SJSA1 (cell line): ENCODE results near the gene CFAP97D2. TPM values are rescaled to one million over a fixed set of nuclear protein-coding genes. Genes with fewer than 3 reads are reported as not detected.
"Not testable (repeated sequence)": the region's sequence is repeated elsewhere in the genome, so short reads cannot be mapped to it uniquely, and the experiment has no call there.

Experiments
- DNase-seq, 2 experiments: peaks; one replicate each; pipeline ENCODE4 v3.0.0-alpha.2; 2015 to 2020; ENCODE audit warnings: low spot score in 2 of 2, low read depth in 1 of 2
- H3K27ac ChIP-seq: fragments of 250-450 bp; sonication (Bioruptor Pico); 2 replicates; pipeline ENCODE4 v1.5.1; 2020; ENCODE audit warnings: mild to moderate bottlenecking, moderate library complexity
- H3K27me3 ChIP-seq: fragments of 250-450 bp; sonication (Bioruptor Pico); replicated peaks from 2 replicates; pipeline ENCODE4 v1.5.1; 2020; ENCODE audit warnings: mild to moderate bottlenecking, moderate library complexity
- H3K36me3 ChIP-seq: fragments of 250-450 bp; sonication (Bioruptor Pico); 2 replicates; pipeline ENCODE4 v1.5.1; 2020; ENCODE audit warnings: mild to moderate bottlenecking
- H3K4me1 ChIP-seq: fragments of 250-450 bp; sonication (Bioruptor Pico); replicated peaks from 2 replicates; pipeline ENCODE4 v1.6.1; 2021; ENCODE audit warnings: mild to moderate bottlenecking
- H3K4me3 ChIP-seq: fragments of 250-450 bp; sonication (Bioruptor Pico); 2 replicates; pipeline ENCODE4 v1.5.1; 2020; ENCODE audit warnings: mild to moderate bottlenecking
- H3K9me3 ChIP-seq: fragments of 250-450 bp; sonication (Bioruptor Pico); replicated peaks from 2 replicates; pipeline ENCODE4 v1.5.1; 2020; ENCODE audit warnings: mild to moderate bottlenecking
- total RNA-seq: library from RNA; depleted of rRNA; stranded (reverse); fragments of >200 nt; shearing (Covaris generic); gene quantifications from 2 replicates; pipeline ENCODE4 v1.2.3, GENCODE V29; 2014; rRNA removed

The CFAP97D2 gene
- total RNA-seq, result 0.08 TPM in 1 of 2 replicates, not detected in the other

DNA sequence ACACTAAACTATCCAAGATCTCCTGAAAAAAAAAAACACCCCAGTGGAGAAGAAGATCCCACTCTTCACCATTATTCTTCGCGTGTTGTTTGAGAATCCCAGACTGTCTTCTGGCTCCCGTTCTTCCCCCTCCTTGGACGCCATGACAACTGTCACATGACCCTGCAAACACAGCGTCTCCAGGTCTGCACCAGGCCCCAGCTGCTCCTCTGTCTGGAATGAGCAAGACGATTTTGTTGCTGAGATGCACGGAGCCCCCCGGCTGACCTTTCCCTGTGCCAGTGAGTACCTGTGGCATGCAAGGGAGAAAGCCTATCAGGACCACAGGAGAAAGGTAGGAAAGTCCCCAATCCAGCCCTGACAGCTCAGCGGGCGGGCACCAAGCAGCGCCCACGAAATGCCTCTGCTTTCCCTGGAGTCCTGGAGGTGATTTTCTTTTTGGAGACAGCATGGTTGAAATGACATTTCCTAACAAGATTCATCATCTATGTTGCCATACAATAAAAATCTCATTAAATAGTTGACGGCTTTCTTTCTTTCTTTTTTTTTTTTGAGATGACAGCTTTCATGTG is at the start of gene CFAP97D2:
Gene CFAP97D2, plus strand, starts transcription at position 171 of the 572 bp plus-strand sequence. Its CDS starts 74 bp downstream, at position 245.
- Histone ChIP-seq H3K4me1 (peaks cover 12% of the 10 kb centered on the region; the same call in 1 of the 2 replicates), H3K27me3 (no peaks in the 10 kb centered on the region), H3K27ac (no peak within 1 kb of the TSS), H3K4me3 (no peak within 1 kb of the TSS), H3K9me3 (no peaks in the 10 kb centered on the region), H3K36me3 (no peaks in the 10 kb centered on the region)
- no peak for DNase-seq

DNA sequence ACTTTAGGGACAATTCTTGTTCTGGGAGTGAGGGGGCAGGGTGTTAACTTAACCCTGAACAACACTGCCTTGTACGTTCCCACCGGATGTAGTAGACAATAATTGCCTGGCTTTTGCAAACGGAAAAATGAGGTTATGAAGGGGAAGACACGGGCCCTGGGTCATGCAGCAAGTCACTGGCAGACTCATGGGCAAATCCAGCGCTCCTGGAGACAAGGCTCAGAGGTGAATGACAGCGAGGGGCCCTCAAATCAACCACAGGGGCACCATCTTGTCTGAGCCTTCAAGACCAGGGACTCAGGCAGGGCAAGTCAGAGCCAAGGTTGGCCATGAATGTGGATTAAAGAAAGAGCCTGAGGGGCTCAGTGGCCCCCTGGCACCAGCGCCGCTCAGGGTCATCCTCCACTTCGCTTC is 49.4 kb upstream of the CFAP97D2 start:
- peaks cover 61% of the 10 kb centered on the region for H3K4me1 ChIP-seq
- no peak for DNase-seq
- H3K27ac ChIP-seq, result peak overlapping the region; percentile 84
- no peak overlapping the region; the same call in 1 of the 2 replicates for H3K4me3 ChIP-seq
- 0 out of 2 replicates have a peak, but pooled peaks cover 3% of the 10 kb centered on the region for H3K9me3 ChIP-seq
- no peaks in the 10 kb centered on the region for H3K27me3 ChIP-seq
- peaks cover 19% of the 10 kb centered on the region for H3K36me3 ChIP-seq

DNA sequence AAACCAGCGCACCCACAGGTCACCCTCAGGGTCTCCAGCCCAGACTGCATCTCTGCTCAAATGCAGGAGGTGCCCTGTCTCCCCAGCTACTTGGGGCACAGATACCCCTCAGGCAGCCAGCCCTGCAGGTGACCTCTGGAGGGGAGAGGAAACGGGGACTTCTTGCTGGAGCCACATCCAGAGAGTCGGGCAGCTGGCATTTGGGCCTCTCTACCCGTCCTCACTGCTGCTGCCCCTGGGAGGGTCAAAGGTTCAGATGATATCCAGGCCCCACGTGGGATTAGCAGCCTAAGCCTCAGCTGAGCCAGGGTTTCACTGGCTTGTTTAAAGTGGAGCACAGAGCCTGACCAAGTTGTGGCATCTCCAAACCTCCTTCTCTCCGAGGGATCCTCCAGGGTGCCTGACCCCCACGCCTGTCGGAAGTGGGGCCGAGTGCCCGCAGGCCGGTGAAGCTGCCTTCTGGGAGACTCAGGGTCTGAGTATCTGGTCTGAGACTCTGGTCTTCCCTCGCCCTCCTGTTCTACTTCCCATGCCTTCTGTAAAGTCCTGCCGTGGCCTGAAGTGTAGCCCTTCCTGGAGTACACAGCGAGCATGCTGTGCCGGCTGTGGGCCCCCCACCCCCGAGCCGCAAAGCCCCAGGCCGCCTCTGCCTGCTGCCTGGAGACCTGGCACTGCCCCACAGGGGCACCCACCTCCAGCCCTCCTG is 48.8 kb upstream of the CFAP97D2 start:
- Histone ChIP-seq H3K4me1 (peaks cover 54% of the 10 kb centered on the region), H3K27me3 (no peaks in the 10 kb centered on the region), H3K4me3 (peak overlapping the region; percentile 96), H3K9me3 (0 out of 2 replicates have a peak, but pooled peaks cover 3% of the 10 kb centered on the region), H3K36me3 (peaks cover 19% of the 10 kb centered on the region), H3K27ac (peak overlapping the region; percentile 84)
- peak in 1 of 2 experiments; percentile 26 for DNase-seq

DNA sequence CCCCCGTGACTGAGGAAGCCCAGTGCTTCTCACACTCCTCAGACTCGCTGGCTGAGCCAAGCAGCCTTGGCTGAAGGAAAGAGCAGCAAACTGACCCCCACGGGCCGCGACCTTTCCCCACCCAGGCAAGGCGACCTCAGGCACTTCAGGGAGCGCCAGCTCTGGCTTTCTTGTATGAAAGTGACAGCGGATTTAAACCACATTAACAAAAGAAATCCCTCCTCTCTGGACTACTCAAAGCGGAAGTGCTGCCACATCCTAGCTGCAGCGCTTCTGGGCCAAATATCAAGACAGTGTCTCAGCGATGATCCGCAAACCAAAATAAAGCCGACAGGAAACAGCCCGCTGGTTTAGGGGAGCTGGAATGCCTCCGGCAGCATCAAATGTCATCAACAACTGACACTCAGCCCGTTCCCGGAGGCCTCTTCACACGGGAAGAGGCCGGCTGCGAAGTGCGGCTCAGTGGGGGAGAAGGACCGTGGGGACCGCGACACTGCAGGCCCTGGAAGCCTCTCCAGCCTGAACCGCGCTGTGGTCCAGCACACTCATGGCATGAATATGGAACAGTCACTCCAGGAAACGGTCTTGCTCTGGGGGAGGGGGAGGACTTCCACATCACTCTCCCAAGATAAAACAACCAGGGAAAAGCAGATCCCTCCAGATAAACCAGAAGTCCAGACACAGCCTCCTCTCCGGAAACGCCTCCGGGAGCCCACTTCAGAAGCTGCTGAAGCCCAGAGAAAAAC is 48.0 kb upstream of the CFAP97D2 start:
- peak; percentile 86 to 87 for DNase-seq
- Histone ChIP-seq H3K27ac (peak overlapping the region; percentile 84), H3K27me3 (no peaks in the 10 kb centered on the region), H3K36me3 (peaks cover 19% of the 10 kb centered on the region), H3K4me3 (peak overlapping the region; percentile 96), H3K4me1 (peaks cover 52% of the 10 kb centered on the region), H3K9me3 (0 out of 2 replicates have a peak, but pooled peaks cover 3% of the 10 kb centered on the region)

DNA sequence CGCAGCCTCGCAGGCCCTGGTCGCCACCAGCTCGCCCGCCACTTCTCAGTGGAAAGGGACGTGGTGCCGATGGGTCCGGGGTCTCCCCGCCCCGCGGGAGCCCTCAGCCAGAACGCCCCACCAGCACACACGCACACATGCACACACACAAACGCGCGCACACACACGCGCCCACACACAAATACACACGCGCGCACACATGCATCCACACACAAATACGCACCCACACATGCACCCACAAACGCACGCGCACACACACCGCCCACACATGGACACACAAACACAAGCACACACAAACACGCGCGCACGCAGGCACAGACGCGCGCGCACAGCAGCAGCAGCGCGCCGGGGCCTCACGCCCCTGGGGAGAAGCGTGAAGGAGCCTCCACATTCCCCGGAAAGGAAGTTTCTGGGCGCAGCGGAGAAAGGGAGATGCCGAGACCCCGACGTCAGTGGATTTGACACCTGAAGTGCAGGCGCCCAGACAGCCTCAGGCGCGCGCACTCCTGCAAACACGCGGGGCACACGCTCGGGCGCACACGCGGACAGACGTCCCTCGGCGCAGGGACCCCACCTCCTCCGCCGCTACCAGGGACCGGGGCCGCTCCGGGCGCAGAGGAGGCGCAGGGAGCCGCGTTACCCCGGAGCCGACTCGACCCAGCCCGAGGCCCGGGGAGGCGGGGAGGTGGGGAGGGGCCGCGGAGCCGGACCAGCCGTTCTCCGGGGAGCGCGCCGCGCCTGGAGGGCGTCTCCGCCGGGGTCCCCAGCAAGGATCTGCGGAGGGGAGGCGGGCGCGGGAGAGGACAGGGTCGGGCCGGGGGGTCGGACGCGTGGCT is 47.3 kb upstream of the CFAP97D2 start:
- DNase-seq, result peak in 1 of 2 experiments; percentile 38

GRCh38 chr13:114132419-114133121 is 46.5 kb upstream of the CFAP97D2 start, which contains the start of gene RASA3:
Gene RASA3 (minus strand): TSS chr13:114132623. CDS start chr13:114132489, 134 bp downstream.
- H3K27ac ChIP-seq, result peak within 1 kb of the TSS; percentile 84
- peaks cover 19% of the 10 kb centered on the region for H3K36me3 ChIP-seq
- DNase-seq, result peak; percentile 60 to 70
- peak within 1 kb of the TSS; percentile 96 for H3K4me3 ChIP-seq
- no peaks in the 10 kb centered on the region for H3K27me3 ChIP-seq
- 0 out of 2 replicates have a peak, but pooled peaks cover 3% of the 10 kb centered on the region for H3K9me3 ChIP-seq
- peaks cover 50% of the 10 kb centered on the region for H3K4me1 ChIP-seq

More for the DNA sequence above, 47.3 kb upstream of the CFAP97D2 start:
- Histone ChIP-seq H3K4me1 (peaks cover 52% of the 10 kb centered on the region), H3K9me3 (0 out of 2 replicates have a peak, but pooled peaks cover 3% of the 10 kb centered on the region), H3K4me3 (peak overlapping the region; percentile 96), H3K36me3 (peaks cover 19% of the 10 kb centered on the region), H3K27me3 (no peaks in the 10 kb centered on the region), H3K27ac (peak overlapping the region; percentile 84)

GRCh38 chr13:114133126-114133525 is 45.9 kb upstream of the CFAP97D2 start:
- DNase-seq, H3K27me3 ChIP-seq, H3K9me3 ChIP-seq, H3K4me3 ChIP-seq, H3K27ac ChIP-seq: not testable (repeated sequence)
- peaks cover 16% of the 10 kb centered on the region for H3K36me3 ChIP-seq
- peaks cover 44% of the 10 kb centered on the region for H3K4me1 ChIP-seq

DNA sequence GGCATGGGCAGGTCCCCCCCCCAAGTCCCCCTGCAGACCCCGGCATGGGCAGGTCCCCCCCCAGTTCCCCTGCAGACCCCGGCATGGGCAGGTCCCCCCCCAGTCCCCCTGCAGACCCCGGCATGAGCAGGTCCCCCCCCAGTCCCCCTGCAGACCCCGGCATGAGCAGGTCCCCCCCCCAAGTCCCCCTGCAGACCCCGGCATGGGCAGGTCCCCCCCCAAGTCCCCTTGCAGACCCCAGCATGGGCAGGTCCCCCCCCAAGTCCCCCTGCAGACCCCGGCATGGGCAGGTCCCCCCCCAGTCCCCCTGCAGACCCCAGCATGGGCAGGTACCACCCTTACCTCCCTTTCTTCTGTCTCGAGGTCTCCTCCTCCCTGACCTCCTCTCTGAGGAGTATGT is 45.5 kb upstream of the CFAP97D2 start:
- H3K4me3 ChIP-seq, H3K27me3 ChIP-seq, DNase-seq, H3K9me3 ChIP-seq, H3K27ac ChIP-seq: not testable (repeated sequence)
- peaks cover 12% of the 10 kb centered on the region for H3K36me3 ChIP-seq
- H3K4me1 ChIP-seq, result peaks cover 40% of the 10 kb centered on the region

GRCh38 chr13:114134111-114134943 is 44.7 kb upstream of the CFAP97D2 start:
- H3K27me3 ChIP-seq, result no peaks in the 10 kb centered on the region

GRCh38 chr13:114134944-114135610 is 44.0 kb upstream of the CFAP97D2 start:
- DNase-seq, result no peak
- Histone ChIP-seq H3K4me3 (no peak overlapping the region), H3K27me3 (no peaks in the 10 kb centered on the region), H3K4me1 (peaks cover 24% of the 10 kb centered on the region), H3K36me3 (peaks cover 8% of the 10 kb centered on the region), H3K27ac (no peak overlapping the region), H3K9me3 (0 out of 2 replicates have a peak, but pooled peaks cover 3% of the 10 kb centered on the region)

More at GRCh38 chr13:114134111-114134943, 44.7 kb upstream of the CFAP97D2 start:
- no peak overlapping the region for H3K4me3 ChIP-seq
- 0 out of 2 replicates have a peak, but pooled peaks cover 3% of the 10 kb centered on the region for H3K9me3 ChIP-seq
- peaks cover 12% of the 10 kb centered on the region for H3K36me3 ChIP-seq
- H3K4me1 ChIP-seq, result peaks cover 32% of the 10 kb centered on the region
- H3K27ac ChIP-seq, result no peak overlapping the region
- no peak for DNase-seq

DNA sequence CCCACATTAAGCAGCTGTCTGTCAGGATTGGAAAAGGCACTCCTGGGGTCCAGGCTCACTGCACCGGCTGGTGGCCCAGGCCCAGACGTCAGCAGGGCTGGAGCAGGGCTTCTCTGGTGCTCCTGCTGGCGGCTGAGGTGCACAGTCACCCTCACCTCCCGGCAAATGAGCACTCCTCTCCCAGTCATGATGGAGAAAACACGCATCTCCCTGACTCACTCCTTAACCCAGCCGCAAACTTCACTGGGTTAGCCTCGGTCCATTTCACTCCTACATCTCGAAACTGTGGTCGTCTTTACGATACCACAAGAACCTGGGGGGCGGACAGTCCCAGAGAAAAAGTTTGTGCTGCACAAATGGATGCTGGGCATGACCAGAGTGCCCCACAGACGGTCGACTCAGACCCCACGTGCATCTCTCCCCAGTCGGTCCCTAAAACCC is 43.3 kb upstream of the CFAP97D2 start:
- H3K4me1 ChIP-seq, result peaks cover 18% of the 10 kb centered on the region
- no peaks in the 10 kb centered on the region for H3K27me3 ChIP-seq
- H3K36me3 ChIP-seq, result peaks cover 6% of the 10 kb centered on the region
- H3K9me3 ChIP-seq, result 0 out of 2 replicates have a peak, but pooled peaks cover 3% of the 10 kb centered on the region
- no peak overlapping the region for H3K27ac ChIP-seq
- H3K4me3 ChIP-seq, result no peak overlapping the region
- no peak for DNase-seq
